Left lung (tissue), 10 donors: ENCODE data around the gene NCOA7. TPM values are rescaled to one million over a fixed set of nuclear protein-coding genes. Genes with fewer than 3 reads are reported as not detected.
"Not testable (repeated sequence)": the region's sequence is repeated elsewhere in the genome, so short reads cannot be mapped to it uniquely, and the experiment has no call there.

Experiments used
- ATAC-seq: fragments of 200-7000 bp; cut with Tn5 transposase; one replicate; pipeline ENCODE4 v1.9.1; 2020; ENCODE audit warnings: moderate library complexity
- DNase-seq, 4 donors: peaks; one replicate each; pipeline ENCODE4 v3.0.0-alpha.2; 2013 to 2020
- H3K27ac ChIP-seq, 2 donors: fragments of 200-600 bp; sonication (generic) in 1 of 2; one replicate each; pipeline versions ENCODE4 v1.5.0 to v1.8.0; 2020 to 2021
- H3K27me3 ChIP-seq, 2 donors: fragments of 200-600 bp; sonication (generic) in 1 of 2; one replicate each; pipeline versions ENCODE4 v1.5.0 to v1.8.0; 2020 to 2021
- H3K36me3 ChIP-seq, 2 donors: fragments of 200-600 bp; sonication (generic) in 1 of 2; one replicate each; pipeline versions ENCODE4 v1.5.0 to v1.8.0; 2020 to 2021
- H3K4me1 ChIP-seq, 2 donors: fragments of 200-600 bp; one replicate each; pipeline ENCODE4 v1.8.0; 2021
- H3K4me3 ChIP-seq, 2 donors: fragments of 200-600 bp; sonication (generic) in 1 of 2; one replicate each; pipeline versions ENCODE4 v1.5.0 to v1.8.0; 2020 to 2021; ENCODE audit warnings: mild to moderate bottlenecking in 1 of 2
- H3K9me3 ChIP-seq, 2 donors: fragments of 200-600 bp; sonication (generic) in 1 of 2; one replicate each; pipeline versions ENCODE4 v1.5.0 to v1.8.0; 2020 to 2021
- intact Hi-C, 2 donors: fragments of 100-400 bp; cut with DNase I; formaldehyde crosslinking; loops; one replicate each; pipeline versions ENCODE4 v1.11.2 to v1.14.2; 2022
- polyA plus RNA-seq, 6 donors: library from polyadenylated mRNA; unstranded; fragments of 120-200 nt; gene quantifications; one replicate each; pipeline ENCODE4 v1.2.1, GENCODE V29; 2013; ENCODE audit not compliant: insufficient read length in 6 of 6
- total RNA-seq, 2 donors: library from RNA; stranded (reverse); fragmentation: NEBNext Ultra II Directional; extraction: Animal tissue kit (Norgen Biotek cat#: 25700); gene quantifications; one replicate each; pipeline ENCODE4 v1.2.1, GENCODE V29; 2021
- TF ChIP-seq, protein P1 (sequence below), 2 donors: fragments of 200-600 bp; sonication (generic) in 1 of 2; IDR thresholded peaks; one replicate each; pipeline versions ENCODE4 v1.5.0 to v1.8.0; 2021; ENCODE audit warnings: antibody characterized with exemption in 2 of 2
- donor health status: DM: no; HTN: yes; CAD: no.
- donor health status: DM: no; HTN: no; CAD: no.

Gene NCOA7
- total and polyA plus RNA-seq, 8 donors = 16.1 to 94.3 (median 18.3) TPM

DNA sequence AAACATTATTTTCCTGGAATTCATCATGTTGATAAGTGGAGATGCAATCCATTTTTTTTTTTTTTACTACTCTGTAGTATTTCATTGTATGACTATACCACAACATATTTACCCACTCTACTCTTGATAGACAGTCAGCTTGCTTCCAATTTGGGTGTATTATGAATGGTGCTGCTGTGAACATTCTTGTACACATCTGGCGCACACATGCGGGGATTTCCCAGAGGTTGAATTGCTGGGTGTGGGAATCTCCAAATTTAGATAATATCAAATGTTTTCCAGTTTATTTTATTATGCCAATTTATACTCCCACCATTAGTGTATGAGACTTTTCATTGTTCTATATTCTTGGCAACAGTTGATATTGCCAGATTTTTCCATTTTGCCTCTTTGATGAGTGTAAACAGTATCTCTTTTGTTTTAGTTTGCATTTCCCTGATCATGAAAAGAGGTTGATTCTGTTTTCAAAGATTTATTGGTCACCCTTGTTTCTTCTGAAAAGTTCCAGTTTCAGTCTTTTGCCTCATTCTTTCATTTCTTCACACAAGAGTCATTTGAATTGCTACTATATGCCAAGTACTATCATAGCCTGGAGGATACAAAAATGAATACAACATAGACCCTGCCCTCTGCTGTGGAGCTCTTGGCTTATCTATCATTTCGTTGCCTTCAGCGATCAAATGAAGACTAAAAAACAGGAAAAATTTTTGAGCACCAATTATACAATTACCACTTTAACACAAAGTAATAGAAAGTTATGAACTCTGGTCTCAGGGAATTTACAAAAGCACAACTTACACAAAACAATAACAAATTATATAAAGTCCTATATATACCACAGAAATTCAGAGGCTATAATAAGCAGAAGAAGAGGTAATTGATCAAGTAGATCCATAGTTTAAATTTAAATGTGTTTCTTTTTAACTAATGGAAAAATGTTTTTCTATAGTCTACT, 17.1 kb upstream of the NCOA7 start:
- no peaks in the 10 kb centered on the region for H3K36me3 ChIP-seq
- DNase-seq (no peak), ATAC-seq (no peak)
- H3K4me1 ChIP-seq = no peaks in the 10 kb centered on the region
- no peak overlapping the region for H3K27ac ChIP-seq
- H3K9me3 ChIP-seq = no peaks in the 10 kb centered on the region
- H3K4me3 ChIP-seq = no peak overlapping the region
- no peaks in the 10 kb centered on the region for H3K27me3 ChIP-seq
- intact Hi-C loops = no loop called here
- TF ChIP-seq, protein P1, sequence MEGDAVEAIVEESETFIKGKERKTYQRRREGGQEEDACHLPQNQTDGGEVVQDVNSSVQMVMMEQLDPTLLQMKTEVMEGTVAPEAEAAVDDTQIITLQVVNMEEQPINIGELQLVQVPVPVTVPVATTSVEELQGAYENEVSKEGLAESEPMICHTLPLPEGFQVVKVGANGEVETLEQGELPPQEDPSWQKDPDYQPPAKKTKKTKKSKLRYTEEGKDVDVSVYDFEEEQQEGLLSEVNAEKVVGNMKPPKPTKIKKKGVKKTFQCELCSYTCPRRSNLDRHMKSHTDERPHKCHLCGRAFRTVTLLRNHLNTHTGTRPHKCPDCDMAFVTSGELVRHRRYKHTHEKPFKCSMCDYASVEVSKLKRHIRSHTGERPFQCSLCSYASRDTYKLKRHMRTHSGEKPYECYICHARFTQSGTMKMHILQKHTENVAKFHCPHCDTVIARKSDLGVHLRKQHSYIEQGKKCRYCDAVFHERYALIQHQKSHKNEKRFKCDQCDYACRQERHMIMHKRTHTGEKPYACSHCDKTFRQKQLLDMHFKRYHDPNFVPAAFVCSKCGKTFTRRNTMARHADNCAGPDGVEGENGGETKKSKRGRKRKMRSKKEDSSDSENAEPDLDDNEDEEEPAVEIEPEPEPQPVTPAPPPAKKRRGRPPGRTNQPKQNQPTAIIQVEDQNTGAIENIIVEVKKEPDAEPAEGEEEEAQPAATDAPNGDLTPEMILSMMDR (IDR thresholded peaks at IDR 0.05) = no peak

DNA sequence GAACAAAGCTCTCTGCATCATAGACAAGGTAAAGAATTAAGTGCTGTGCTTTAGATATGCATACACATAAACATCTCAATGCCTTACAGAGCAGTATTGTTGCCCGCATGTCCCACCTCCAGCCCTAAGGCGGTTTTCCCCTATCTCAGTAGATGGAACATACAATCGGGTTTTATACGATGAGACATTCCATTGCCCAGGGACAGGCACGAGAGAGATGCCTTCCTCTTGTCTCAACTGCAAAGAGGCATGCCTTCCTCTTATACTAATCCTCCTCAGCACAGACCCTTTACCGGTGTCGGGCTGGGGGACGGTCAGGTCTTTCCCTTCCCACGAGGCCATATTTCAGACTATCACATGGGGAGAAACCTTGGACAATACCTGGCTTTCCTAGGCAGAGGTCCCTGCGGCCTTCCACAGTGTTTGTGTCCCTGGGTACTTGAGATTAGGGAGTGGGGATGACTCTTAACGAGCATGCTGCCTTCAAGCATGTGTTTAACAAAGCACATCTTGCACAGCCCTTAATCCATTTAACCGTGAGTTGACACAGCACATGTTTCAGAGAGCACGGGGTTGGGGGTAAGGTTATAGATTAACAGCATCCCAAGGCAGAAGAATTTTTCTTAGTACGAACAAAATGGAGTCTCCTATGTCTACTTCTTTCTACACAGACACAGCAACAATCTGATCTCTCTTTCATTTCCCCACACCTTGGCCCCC, 14.5 kb upstream of the NCOA7 start:
- not testable (repeated sequence) for H3K4me3 ChIP-seq, H3K9me3 ChIP-seq, DNase-seq

DNA sequence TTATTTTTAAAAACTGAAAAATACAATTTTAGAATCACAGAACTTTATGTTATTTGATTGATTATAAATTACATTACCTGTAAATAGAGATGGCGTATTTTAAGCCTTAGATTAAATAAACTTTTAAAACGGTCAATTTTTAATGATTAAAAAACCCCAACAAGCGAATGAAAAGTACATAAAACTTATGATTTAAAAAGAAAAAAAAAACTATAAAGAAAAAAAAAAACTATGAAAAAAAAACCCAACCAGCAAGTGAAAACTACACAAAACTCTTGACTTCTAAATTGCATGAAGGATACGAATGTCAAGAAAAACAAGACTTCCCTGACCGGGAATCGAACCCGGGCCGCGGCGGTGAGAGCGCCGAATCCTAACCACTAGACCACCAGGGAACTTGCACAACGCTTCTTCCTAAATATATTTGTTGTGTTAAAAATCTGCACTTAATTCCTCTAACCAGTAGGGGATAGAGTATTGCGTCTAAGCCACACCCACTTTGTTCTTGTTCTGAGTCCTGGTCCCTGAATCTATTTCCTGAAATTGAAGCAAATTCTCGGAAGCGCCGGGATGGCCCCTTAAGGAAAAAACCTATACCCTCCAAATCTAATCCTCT, 10.7 kb upstream of the NCOA7 start:
- DNase-seq (peak; percentile 72 to 94 (median 90)), ATAC-seq (peak; percentile 93)
- peak overlapping the region; percentile 46 to 65 for H3K4me3 ChIP-seq
- no peaks in the 10 kb centered on the region for H3K9me3 ChIP-seq
- TF ChIP-seq, protein P1 (IDR thresholded peaks at IDR 0.05) = peak in 1 of 2 donors; percentile 43
- no peaks in the 10 kb centered on the region for H3K36me3 ChIP-seq
- intact Hi-C loops = loop anchor here in 1 of 2 donors (5.0 kb wide), 1 partner anchor 192 kb away; no protein-coding TSS in a partner anchor
- H3K27me3 ChIP-seq = no peaks in the 10 kb centered on the region
- H3K4me1 ChIP-seq = peaks cover 7 to 14% of the 10 kb centered on the region in 2 donors
- peak overlapping the region; percentile 96 to 99 for H3K27ac ChIP-seq

More for the DNA sequence above, 14.5 kb upstream of the NCOA7 start:
- ATAC-seq, H3K36me3 ChIP-seq, intact Hi-C loops, H3K27ac ChIP-seq, H3K4me1 ChIP-seq, H3K27me3 ChIP-seq: not testable (repeated sequence)

DNA sequence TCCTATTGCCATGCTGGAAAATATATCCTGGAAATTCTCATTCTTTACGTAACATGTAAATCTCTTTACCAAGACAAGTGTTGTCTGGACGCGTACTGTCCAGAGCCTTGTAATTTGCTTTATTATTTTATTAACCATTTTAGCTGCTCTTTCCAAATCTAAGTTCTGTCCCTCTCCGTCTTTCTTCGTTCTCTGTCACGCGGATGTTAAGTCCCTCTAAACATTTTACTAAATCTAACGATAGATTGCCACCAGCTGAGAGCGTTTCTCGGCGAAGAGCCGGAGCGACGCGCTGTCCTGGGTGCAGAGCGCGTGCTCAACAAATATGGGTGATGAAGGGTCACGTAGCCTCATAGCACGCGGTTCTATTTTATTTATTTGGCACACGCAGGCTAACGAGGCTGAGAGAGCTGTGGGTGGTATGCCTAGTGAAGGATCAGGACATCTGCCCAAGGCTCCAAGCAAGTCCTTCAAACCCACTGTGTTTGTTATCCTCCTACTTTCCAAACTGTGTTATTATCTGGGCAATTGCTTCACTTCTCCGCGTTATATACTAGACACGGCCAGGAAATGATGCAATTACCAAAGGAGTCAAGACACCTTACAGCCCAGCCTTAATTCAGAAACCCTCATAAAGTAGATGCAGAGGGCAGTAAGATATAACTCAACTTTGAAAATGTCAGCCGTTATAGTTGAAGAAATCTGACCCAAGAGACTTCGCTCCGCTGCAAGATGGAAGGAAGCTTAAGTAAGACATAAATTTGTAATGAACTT, 10.0 kb upstream of the NCOA7 start:
- Histone ChIP-seq H3K4me1 (peaks cover 7 to 14% of the 10 kb centered on the region in 2 donors), H3K36me3 (no peaks in the 10 kb centered on the region), H3K9me3 (no peaks in the 10 kb centered on the region), H3K4me3 (peak overlapping the region; percentile 46 to 65), H3K27ac (peak overlapping the region; percentile 96 to 99), H3K27me3 (no peaks in the 10 kb centered on the region)
- intact Hi-C loops = loop anchor here in 1 of 2 donors (5.0 kb wide), 1 partner anchor 192 kb away; no protein-coding TSS in a partner anchor
- DNase-seq (peak; percentile 54 to 82 (median 68)), ATAC-seq (peak; percentile 89)
- TF ChIP-seq, protein P1 (IDR thresholded peaks at IDR 0.05) = no peak
